Measurements from ENCODE around the gene OXER1. TPM values are rescaled to one million over a fixed set of nuclear protein-coding genes. Genes with fewer than 3 reads are reported as not detected.

OXER1 gene
- total and polyA plus RNA-seq, 7 donors = 0.33 to 3.0 (median 1.3) TPM; not detected in 1

DNA sequence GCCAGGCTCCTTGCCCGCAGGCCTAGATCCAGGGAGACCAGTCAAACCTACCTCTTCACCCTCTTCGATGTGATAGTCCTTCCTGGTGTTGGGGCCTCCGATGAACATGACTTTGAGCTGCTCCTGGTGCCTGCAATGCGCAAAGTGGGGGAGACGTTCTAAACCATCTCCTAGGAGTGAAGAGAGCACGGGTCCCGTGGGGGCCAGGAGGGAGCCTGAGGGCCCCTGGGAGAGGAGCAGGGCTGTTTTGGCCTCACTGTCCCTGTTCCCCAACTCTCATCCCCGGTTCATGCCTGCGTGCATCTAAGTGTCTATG is 24.5 kb upstream of the OXER1 start:
- TF ChIP-seq POLR2A (IDR thresholded peaks at IDR 0.05) = no peak
- TF ChIP-seq, protein P1, sequence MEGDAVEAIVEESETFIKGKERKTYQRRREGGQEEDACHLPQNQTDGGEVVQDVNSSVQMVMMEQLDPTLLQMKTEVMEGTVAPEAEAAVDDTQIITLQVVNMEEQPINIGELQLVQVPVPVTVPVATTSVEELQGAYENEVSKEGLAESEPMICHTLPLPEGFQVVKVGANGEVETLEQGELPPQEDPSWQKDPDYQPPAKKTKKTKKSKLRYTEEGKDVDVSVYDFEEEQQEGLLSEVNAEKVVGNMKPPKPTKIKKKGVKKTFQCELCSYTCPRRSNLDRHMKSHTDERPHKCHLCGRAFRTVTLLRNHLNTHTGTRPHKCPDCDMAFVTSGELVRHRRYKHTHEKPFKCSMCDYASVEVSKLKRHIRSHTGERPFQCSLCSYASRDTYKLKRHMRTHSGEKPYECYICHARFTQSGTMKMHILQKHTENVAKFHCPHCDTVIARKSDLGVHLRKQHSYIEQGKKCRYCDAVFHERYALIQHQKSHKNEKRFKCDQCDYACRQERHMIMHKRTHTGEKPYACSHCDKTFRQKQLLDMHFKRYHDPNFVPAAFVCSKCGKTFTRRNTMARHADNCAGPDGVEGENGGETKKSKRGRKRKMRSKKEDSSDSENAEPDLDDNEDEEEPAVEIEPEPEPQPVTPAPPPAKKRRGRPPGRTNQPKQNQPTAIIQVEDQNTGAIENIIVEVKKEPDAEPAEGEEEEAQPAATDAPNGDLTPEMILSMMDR (IDR thresholded peaks at IDR 0.05) = no peak
- TF ChIP-seq EP300 (IDR thresholded peaks at IDR 0.05) = no peak
- no peak for TF ChIP-seq POLR2AphosphoS5 (IDR thresholded peaks at IDR 0.05)
- 75% methylated on average over 9 of the region's 9 CpGs for WGBS, 2 donors
- Histone ChIP-seq H3K9me3 (no peaks in the 10 kb centered on the region), H3K4me1 (peaks cover 0 to 24% (median 15%) of the 10 kb centered on the region in 4 donors), H3K4me3 (no peak overlapping the region), H3K36me3 (peaks cover 0 to 2% (median 0%) of the 10 kb centered on the region in 4 donors), H3K27ac (no peak overlapping the region), H3K27me3 (no peaks in the 10 kb centered on the region)
- no peak for DNase-seq
- intact Hi-C loops (cut with DNase I) = no loop called here

DNA sequence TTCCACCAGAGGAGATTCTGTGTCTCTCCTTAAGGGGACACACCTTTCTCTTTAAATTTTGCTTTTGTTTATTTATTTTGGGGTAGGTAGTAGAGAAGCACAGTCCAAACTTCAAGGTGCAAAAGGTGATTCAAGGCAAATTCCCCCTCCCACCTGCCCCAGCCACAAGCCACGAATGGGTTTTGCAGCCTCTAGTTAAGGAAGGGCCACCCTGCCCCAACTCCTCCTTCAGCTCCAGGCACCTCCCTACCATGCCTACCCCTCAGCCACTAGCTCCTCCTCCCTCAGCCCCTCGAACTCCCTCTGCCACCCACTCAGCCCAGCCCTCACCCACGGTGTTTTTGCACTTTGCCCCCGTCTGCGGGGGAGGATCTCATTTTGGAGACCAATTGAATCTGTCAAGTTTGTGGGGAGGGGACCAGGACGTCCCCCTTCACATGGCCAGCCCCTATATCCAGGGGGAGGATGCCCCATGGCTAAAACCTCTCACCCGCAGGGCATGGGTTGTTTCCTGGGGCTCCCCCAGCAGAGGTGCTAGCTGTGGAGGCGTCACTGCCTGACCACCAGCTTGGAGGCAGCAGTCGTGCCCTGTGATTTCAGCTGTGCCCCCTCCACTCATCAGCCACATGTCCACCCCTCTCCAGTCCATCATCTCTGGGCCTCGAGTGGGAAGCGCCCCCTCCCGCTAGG is 24.0 kb upstream of the OXER1 start:
- TF ChIP-seq POLR2AphosphoS5 (IDR thresholded peaks at IDR 0.05) (no peak), POLR2A (IDR thresholded peaks at IDR 0.05) (no peak), EP300 (IDR thresholded peaks at IDR 0.05) (no peak)
- TF ChIP-seq, protein P1 (IDR thresholded peaks at IDR 0.05) = no peak
- peaks cover 0 to 7% (median 0%) of the 10 kb centered on the region in 4 donors for H3K36me3 ChIP-seq
- no peaks in the 10 kb centered on the region for H3K27me3 ChIP-seq
- no peak for DNase-seq
- no peak overlapping the region for H3K27ac ChIP-seq
- no peaks in the 10 kb centered on the region for H3K9me3 ChIP-seq
- H3K4me1 ChIP-seq = peaks cover 0 to 19% (median 13%) of the 10 kb centered on the region in 4 donors
- H3K4me3 ChIP-seq = no peak overlapping the region
- intact Hi-C loops (cut with DNase I) = no loop called here
- 60 to 70% methylated on average over 12 of the region's 12 CpGs for WGBS, 2 donors

DNA sequence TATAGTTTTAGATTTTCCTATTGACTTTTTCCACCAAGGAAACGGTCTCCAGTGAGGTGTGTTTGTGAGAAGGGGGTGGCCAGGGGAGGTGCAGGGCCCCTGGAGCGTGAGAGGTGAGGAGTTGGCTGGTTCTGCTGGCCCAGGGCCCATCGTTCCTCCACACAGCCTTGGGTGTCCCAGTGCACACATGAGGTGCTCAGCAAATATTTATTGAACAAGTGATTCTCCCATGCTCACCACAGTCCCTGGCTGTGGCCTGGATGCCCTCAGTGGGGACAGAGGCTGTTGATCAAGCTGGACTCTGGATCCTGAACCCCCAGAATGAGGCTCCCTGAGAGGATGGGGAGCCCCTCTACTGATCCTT is 23.5 kb upstream of the OXER1 start:
- Histone ChIP-seq H3K4me3 (no peak overlapping the region), H3K27me3 (no peaks in the 10 kb centered on the region), H3K4me1 (peaks cover 0 to 15% (median 10%) of the 10 kb centered on the region in 4 donors), H3K36me3 (peaks cover 0 to 9% (median 0%) of the 10 kb centered on the region in 4 donors), H3K9me3 (no peaks in the 10 kb centered on the region), H3K27ac (no peak overlapping the region)
- WGBS, 2 donors = 77 to 82% methylated on average over 3 of the region's 3 CpGs
- DNase-seq = no peak
- intact Hi-C loops (cut with DNase I) = no loop called here
- TF ChIP-seq POLR2A (IDR thresholded peaks at IDR 0.05) (no peak), POLR2AphosphoS5 (IDR thresholded peaks at IDR 0.05) (no peak), EP300 (IDR thresholded peaks at IDR 0.05) (no peak)
- TF ChIP-seq, protein P1 (IDR thresholded peaks at IDR 0.05) = no peak

DNA sequence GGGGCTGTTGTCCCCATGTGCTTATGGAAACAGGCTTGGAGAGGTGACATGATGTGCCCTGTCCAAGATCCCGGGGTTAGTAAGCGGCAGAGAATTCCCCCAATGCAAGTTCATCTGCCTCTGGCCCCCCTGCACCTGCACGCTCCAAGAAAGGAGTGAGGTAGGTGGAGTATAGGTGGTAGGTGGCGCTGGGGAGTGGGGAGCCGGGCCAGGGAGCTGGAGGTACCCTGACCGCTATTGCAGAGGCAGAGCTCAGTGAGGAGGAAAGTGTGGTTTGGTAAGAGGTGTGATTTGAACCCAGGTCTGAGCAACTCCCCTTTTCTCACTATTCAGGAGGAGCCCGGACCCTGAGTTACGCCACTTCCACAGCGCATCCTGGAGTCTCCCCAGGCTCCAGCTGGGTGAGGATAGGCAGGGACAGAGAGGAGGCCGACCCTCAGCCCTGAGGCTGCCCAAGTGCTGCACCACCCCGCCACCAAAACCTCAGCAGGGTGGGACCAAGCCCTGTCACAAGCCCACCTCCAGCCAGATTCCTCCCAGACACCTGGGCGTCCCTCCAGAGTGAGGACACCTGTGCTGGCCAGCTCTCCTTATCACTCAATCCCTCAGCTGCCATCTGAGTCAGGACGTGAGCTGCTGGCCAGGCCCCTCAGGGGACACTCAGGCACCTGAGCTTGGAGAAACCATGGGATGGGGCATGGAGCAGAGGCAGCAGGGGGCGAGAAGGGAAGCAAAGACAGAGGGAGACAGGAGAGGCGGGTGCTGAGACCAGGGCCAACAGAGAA is 22.8 kb upstream of the OXER1 start:
- H3K27me3 ChIP-seq = no peaks in the 10 kb centered on the region
- no peak overlapping the region for H3K27ac ChIP-seq
- no peaks in the 10 kb centered on the region for H3K9me3 ChIP-seq
- TF ChIP-seq POLR2AphosphoS5 (IDR thresholded peaks at IDR 0.05) = no peak
- TF ChIP-seq POLR2A (IDR thresholded peaks at IDR 0.05) = no peak
- TF ChIP-seq EP300 (IDR thresholded peaks at IDR 0.05) = no peak
- TF ChIP-seq, protein P1 (IDR thresholded peaks at IDR 0.05) = no peak
- intact Hi-C loops (cut with DNase I) = no loop called here
- peaks cover 0 to 9% (median 5%) of the 10 kb centered on the region in 4 donors for H3K4me1 ChIP-seq
- peaks cover 0 to 9% (median 0%) of the 10 kb centered on the region in 4 donors for H3K36me3 ChIP-seq
- H3K4me3 ChIP-seq = no peak overlapping the region
- 84 to 90% methylated on average over 15 of the region's 15 CpGs for WGBS, 2 donors
- DNase-seq = no peak
